Activated CD4-positive, CD25-positive, alpha-beta regulatory T cell treated with anti-CD3 and anti-CD28 coated beads, Interleukin-2, amount 50 U/mL, for 16 hours (primary cell): ENCODE measurements around the gene SORCS2.
"Not testable (repeated sequence)": the region's sequence is repeated elsewhere in the genome, so short reads cannot be mapped to it uniquely, and the experiment has no call there.

Experiments used
- DNase-seq: peaks from one replicate; pipeline ENCODE4 v3.0.0-alpha.2; 2020; ENCODE audit warnings: low read depth, low spot score

SORCS2 gene

DNA sequence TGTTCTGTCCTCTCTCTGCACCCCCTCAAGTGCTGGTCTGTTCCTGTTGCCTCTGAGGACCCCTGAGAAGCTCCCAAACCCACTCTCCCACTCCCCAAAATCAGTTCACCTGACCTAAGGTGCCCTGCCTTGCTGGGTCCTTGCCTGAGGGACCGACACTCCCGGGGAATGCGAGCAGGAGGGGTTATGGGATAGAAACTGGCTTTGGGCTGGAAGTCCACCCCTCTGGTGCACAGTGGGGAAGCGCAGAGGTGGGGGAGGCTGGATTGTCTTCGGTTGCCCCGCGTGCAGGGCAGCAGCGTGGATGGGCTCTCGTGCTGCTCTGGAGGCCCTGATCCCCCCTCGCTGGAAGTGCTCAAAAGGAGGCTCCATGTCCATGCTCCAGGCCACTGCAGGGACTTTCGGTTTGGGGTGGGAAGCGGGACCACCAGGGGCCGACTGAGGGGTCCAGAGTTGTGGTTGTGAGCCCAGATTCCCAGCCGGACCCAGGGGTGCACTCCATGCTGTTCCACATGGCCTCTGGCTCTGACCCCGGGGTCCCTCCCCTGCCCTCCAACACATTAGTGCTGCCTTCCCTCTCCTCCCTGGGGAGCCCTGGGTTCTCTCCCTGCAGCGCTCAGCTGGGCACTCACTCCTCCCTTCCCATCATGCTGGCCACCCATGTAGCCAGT is 7.6 kb downstream of the SORCS2 start:
- no peak for DNase-seq

DNA sequence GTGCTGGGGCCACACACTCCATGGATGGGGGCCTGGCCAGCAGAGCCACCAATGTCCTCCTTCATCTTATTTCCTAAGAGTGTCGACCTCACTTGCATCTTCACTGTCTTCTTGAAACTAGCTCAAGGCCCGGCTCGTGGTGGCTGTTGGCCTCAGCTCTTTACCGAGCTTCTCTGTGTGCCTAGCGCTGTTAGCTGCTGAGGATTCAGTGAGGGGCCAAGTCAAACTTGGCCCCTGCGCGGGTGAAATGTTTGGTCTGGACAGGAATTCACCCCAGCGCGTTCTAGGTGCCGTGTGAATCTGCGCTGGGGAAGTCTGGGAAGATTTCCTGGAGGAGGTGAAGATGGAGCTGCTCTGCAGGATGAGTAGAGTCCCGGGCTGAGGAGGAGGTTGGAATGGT is 8.5 kb downstream of the SORCS2 start:
- no peak for DNase-seq

DNA sequence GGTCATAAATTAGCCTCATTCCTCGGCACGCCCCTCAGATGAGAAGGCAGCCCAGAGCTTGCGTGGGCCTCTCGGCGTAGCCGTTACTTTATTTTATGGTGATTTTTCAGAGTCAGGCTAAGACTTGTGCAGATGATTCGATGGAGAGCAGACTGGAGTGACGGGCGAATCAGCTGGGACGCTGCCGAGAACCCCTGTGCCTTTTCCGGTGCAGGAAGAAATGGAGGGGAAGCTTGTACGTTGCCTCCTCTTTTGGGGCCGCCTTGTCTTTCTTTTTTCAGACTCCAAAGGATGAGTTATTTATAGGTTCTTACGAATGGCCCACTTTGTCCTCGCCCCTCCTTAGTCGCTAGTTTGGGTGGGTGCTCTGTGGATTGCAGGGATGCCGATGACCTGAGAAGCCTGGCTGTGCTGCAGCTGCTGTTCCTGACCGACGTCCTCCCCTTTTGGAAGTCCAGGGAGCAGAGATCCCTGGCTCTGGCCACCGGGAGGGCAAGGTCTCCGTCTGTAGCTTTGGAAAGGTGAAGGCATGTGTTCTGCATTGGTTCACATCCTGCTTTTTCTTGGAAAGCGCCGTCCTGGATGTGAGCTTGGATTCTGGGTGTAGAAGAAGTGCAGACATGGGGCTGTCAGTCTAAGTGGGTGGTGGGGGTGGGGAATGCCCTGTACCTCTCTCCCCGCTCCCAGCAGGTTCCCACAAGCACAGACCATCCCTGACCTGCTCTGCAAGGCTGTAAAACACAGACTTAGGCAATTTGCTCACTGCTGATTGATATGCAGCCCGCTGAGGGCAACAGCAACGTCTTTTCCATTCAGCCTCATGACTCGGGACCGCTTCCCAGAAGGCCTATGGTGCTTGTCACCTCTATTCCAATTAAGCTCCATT is 9.3 kb downstream of the SORCS2 start:
- DNase-seq = no peak

DNA sequence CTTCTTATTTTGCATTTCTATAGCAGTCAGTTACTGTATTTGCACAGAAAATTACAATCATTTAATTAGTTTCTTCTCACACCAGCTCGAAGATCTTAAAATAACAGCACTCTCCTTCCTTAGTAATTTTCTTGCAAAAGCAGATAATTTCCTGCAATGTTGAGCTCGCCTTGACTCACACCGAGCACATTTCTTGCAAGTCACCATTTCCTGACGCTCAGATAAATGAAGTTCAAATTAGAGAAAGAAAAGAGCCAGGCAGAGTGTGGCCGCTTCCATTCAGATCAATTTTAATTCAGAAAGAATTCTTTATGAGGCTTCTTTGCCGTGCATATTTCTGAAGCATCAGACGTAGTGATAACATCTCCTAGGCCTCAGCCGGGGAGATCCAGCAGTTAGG is 10.1 kb downstream of the SORCS2 start:
- DNase-seq = no peak

DNA sequence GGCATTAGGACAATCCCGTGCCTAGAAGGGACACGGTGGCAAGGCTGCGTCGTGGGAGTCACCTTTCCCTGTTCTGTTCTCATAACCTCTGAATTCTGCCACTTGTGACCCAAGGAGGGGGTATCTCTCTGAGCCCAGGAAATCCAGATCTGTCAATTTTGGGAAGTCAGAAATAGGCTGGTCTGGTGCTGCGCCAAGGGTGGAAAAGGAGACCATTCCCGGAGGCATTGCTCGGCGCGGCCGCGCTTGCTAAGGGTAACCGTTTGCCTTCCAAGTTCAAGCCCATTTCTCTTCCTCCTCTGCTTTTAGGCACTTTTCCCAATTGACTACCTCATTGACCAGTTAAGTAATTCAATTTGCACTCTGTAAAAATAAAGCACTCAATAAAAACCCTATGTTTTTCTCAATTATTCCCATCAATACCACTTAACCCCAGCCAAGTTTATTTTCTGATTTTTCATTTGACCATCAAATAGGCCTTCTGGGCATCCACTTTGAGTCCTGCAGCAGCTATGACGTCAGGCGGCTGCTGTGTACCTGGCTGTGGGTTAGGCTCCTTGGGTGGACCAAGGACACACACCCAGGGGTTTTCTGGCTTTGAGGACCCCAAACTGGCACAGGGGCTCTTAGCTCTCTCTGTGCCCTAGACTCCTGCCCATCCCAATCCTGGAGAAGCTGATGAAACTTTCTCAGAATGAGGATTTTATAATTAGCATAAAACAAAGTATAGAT is 12.5 kb downstream of the SORCS2 start:
- no peak for DNase-seq

DNA sequence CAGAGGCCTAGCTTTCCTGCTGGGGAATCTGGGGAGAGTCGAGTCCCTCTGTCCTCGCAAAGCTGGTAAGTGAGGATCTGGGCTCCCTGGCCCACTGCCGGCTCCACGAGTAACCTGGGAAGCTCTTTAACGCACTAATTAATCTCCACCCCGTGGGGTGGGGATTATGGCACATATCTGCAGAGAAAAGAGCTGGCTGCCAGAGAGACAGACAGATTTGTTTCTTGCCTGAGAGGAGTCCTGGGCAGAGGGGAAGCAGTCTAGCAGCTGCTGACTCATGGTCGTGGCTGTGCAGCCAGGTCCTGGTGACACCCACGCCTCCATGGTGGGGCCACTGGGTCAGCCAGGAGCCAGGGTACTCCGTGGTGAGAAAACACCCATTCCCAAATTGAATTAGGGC is 14.0 kb downstream of the SORCS2 start:
- no peak for DNase-seq

DNA sequence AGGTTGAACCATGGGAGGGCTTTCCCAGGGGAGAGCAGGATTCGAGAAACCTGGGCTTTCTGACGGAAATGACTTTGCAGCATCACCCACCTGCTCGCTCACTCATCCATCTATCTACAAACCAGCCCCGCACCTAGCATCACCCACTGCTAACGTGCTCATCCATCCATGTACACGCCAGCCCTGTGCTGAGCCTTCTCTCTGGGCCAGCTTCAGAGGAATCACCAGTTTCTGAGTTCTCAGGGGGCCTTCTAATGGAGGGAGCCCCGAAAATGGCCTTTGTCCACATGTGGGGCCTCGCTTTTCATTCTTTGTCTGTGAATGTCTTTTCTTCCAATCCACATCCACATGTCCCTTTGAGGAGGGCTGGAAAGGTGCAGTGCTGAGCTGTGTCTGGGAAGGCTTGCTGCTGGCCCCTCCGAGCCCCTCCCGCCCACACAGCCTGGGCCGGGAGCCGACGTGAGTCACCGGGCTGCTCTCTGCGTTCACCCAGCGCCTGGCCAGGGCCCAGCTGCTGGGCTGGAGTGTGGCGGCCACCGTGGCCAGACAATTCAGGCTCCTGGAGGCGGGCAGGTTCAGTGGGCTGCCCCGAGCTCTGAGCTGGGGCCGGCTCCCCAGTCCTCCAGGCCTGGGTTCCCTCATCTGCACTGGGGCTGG is 14.7 kb downstream of the SORCS2 start:
- DNase-seq = no peak

DNA sequence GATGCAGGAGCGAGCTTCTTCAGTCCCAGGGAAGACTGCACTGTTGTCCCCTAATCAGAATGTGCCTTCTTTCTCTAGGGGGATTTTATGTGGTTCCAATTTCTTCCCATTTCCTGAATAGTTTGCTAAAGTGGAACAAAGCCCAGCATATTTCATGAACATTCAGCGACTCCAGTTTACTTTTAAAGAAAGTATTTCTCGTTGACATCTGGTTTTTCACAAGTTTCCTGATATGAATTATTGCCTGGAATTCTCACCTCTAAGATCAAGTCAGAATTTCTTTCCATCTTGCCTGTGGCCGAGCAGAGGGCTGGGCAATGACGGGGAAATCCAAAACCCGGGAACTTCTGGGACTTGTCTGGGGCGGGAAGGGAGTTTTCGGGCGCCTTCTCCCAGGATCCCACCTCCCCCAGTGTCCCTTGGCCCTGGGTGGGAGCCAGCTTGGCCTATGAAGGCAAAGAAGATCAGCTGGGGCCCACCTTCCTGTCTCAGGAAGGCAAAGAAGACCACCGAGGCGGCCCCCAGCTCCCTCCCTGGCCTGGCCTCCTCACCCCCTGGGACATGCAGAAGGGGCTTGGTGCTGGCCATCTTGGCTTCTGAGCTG is 15.4 kb downstream of the SORCS2 start:
- DNase-seq = no peak

DNA sequence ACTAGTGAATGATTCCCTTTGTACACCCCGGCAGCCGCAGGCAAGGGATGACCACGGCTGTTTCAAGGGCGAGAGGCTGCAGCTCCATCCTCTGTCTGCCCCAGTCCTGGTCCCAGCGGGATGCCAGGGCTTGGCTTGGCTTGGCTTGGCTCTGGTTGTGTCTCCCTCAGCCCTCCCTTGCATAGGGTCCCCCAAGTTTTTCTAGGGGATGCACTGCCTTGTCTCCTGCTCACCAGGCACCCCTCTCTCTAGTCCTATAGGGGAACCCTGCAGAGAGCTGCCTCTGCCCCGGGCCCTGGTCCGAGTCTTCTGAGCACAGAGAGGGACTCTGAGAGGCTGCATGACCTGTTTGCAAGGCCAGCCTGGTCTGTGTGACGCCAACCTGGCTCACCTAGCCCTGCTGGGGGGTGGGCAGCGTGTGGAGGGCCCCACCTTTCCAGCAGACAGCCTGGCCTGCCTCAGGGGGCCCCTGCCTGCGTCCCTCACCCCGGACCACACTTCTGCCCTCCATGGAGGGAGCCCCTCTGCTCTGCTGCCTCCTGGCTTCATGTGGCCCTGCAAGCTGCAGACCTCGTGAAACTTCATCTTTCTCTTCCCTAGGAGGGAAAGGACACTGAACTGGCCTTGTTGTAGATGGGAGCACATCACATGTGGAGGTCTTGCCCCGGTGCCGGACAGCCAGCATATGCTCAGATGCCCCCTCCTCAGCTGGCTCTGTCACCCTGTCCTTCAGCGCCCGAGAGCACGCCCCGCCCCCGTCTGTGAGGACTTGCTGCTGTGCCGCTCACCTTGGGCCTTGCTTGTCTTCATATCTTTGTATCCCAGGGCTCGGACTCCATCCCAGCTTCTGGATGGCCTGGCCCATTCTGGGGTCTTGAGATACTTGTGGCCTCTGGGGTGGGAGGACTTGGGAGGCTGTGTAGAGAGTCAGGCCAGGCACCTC is 16.4 kb downstream of the SORCS2 start:
- no peak for DNase-seq

DNA sequence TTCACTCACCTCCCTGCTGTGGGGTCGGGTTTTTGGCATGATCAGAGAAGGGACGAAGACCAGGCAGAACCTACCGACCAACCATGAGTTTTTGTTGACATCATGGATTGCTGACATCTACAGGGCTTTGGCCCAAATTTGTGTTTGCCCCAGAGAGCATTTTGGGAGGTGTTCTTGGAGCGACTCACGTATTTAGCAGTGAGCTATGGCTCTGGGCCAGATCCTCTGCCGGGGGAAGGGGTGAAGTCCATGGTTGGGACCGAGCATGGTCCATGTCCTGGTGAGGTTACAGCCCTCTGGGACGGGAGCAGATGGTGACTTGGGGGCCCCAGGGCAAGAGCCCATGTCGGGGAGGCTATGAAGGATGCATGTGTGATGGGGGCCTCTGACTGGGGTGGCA is 17.4 kb downstream of the SORCS2 start:
- DNase-seq = no peak

DNA sequence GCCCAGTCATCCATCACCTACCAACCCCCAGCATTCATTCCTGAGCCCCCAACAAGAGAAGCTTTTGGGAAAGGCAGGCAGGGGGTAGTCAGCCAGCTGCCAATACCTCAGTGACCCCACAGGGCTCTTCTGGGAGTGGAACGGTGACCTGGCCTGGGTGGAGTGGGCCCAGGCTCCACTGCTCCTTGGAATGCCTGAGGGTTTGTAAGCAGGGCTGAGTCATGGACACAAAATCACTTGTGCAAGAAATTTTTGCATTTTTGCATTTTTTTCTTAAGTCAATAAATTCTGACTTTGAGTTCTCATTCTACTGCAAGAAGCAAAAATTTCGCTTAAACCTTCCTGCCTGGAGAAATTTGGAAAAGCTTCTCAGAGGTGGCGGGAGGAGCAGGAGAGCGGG is 18.5 kb downstream of the SORCS2 start:
- DNase-seq = no peak

DNA sequence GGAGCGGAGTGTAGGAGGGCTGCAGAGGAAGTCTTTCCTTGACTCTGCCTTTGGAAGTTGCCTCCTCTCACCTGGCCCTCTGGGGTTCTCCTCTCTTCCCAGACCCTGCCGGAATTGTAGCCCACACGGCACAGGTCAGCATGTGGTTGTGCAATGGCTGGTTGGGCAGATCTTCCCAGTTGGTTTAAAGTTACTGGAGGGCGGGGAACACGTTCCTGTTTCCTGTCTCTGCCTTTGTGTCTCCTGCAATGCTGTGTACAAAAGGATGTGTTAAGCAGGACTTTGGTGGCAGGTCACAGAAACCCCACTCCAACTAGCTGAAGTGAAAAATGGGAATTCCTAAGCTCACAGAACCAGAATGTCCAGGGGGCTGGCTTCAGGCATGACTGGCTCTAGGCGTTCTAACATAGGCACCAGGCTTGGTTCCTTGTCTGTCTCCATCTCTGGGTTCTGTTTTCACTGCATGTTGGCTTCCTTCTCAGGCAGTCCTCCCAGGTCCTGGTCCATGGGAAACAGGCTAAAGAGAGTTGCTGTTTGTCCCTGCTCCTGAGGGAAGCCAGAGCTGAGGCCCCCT is 19.9 kb downstream of the SORCS2 start:
- DNase-seq = no peak

DNA sequence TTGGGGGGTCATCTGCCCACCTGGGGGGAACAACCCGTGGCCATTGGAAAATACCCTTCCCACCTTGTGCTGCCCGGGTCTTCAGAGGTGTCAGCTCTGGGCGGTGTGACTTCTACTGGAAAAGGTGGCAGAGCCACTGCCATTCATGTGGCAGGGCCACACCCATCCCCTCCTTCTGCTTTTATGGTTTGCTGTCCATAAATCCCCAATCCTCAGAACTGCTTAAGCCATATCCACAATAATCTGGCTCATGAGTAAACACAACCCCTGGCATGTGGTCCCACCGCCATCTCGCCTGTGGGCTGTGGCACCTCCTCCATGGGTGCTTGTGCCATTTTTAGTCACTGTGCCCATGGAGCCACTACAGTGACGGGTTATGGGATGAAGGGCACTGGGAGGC is 20.6 kb downstream of the SORCS2 start:
- no peak for DNase-seq

DNA sequence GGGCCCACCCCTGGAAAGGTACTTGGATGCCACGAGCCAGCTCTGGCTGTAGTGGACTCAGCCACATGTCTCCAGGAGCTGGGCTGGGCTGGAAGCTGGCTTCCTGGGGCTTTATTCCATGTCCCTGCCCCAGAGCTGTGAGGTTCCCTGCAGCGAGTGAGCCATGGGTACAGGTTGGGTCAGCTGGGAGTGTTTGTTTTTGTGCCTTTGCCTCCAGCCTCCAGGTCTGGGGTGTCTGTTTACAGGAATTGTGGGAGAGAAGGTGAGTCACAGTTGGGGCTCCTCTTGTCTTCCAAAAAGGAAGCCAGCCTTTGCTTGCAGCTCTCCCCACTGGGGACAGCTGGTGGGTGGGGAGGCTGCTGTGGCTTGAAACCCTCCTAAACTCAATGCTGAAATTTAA is 21.5 kb downstream of the SORCS2 start:
- DNase-seq = no peak

DNA sequence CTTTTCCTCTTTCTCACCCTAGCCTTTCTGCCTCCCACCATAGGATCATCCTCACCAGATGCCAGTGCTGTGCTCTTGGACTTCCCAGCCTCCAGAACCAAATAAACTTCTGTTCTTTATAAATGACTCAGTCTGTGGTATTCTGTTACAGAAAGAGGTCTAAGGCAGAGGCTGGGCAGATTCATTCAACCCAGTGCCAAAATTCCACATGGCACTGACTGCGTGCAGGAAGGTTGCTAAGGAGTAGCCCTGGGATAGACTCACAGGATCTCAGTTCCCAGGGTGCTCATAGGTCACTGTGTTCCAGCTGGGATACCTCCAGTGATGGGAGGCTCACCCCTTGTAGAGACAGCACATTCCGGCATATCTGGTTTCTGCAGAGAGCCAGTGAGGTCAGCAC is 22.0 kb downstream of the SORCS2 start:
- no peak for DNase-seq

DNA sequence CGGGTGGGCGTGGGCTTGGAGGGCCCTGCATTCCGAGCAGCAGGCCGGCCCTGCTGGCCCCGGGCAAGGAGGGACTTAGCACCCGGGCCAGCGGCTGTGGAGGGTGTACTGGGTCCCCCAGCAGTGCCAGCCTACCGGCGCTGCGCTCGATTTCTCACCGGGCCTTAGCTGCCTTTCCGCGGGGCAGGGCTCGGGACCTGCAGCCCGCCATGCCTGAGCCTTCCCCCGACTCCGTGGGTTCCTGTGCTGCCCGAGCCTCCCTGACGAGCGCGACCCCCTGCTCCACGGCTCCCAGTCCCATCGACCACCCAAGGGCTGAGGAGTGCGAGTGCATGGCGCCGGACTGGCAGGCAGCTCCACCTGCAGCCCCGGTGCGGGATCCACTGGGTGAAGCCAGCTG is 22.8 kb downstream of the SORCS2 start:
- DNase-seq = not testable (repeated sequence)

DNA sequence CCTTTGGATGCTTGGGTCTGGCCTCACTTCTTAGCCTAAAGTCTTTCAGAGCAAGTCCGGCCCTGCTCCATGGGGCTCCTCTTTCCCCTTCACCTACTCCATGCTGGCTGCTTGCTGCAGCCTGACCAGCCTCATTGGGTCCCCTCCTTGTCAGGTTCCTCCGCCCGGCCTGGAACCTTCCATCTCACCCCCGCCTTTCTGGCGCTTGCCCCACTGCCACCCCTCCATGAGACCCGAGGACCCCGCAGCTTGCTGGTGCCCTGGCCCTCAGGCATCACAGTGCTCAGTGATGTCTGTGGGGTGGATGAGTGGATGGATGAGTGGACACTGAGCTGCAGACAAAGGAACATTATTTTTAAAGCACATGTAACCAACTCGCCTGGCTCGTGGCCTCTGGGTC is 24.7 kb downstream of the SORCS2 start:
- DNase-seq = no peak

DNA sequence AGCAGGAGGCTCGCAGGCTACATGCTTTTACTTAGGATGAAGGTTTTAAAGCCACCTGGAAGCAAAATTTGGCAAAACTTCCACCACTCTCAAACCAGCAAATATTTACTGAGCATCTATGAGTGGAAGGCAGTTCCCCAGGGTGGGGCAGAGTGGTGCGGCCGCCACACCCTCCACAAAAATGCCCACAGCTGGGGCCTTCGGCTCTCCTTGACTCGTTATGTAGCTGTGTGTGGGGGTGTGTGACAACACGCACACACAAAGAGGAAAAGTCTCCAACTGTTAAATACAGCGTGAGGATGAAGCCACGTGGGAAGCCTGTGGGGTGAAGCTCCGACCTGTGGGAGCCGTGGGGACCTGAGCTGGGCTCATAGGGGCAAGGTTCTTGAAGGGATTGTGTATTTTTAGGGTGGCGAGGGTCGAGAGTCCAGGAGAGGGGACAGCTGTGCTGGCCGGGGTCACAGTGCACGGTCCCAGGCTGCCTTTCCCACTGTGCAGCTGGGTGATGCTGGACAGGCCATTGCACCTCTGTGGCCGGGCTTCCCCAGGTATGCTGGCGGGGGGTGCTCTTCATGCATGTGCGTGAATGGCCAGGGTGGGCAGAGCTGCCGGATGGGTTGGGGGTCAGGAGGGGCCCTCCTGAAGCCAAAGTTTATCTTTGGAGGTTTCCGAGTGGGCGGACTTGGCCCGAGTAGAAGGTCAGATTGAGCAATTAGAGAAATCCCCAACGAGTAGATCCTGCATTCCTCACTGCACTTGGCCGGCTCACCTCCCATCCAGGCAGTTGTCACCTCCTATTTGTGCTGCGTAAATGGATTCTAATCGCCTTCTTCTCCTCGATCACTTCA is 25.4 kb downstream of the SORCS2 start:
- no peak for DNase-seq

DNA sequence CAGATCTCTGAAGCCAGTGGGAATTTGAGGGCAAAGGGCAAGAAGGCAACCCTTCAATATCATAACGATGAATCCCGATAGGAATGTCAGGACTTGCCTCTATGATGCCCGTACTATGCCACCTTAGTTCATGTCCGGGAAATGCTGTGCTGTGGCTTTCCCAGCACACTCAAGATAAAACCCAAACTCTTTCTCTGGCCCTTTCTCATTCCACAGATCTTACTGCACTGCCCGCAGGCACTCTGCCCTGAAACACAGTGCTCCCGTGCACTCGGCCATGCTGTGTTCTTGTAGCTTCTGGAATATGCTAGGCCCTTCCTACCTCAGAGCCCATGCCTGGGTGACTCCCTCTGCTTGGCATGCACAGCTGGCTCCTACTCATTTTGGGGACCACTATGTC is 26.3 kb downstream of the SORCS2 start:
- no peak for DNase-seq
